Glutamatergic neuron (in vitro differentiated cells): ENCODE results near the gene HOXC9. TPM values are rescaled to one million over a fixed set of nuclear protein-coding genes. Genes with fewer than 3 reads are reported as not detected.

ENCODE experiments used
- DNase-seq: peaks from one replicate; pipeline ENCODE4 v3.0.0; 2022
- H3K27ac Mint-ChIP-seq: one replicate; pipeline ENCODE4 v1.8.0; 2020; ENCODE audit warnings: mild to moderate bottlenecking, mixed read lengths, inconsistent platforms; ENCODE audit not compliant: unreplicated experiment
- H3K27me3 Mint-ChIP-seq: one replicate; pipeline ENCODE4 v1.8.0; 2020; ENCODE audit warnings: mild to moderate bottlenecking, moderate library complexity, mixed read lengths, inconsistent platforms; ENCODE audit not compliant: unreplicated experiment
- H3K36me3 Mint-ChIP-seq: one replicate; pipeline ENCODE4 v1.8.0; 2020; ENCODE audit warnings: mild to moderate bottlenecking, mixed read lengths, inconsistent platforms; ENCODE audit not compliant: unreplicated experiment
- H3K4me1 Mint-ChIP-seq: one replicate; pipeline ENCODE4 v1.8.0; 2020; ENCODE audit warnings: mild to moderate bottlenecking, low read depth, mixed read lengths, inconsistent platforms; ENCODE audit not compliant: unreplicated experiment
- H3K4me3 Mint-ChIP-seq: one replicate; pipeline ENCODE4 v1.8.0; 2020; ENCODE audit warnings: mild to moderate bottlenecking, mixed read lengths, inconsistent platforms; ENCODE audit not compliant: unreplicated experiment
- H3K9me3 Mint-ChIP-seq: one replicate; pipeline ENCODE4 v1.8.0; 2020; ENCODE audit warnings: mild to moderate bottlenecking, moderate library complexity, mixed read lengths, inconsistent platforms; ENCODE audit not compliant: unreplicated experiment
- total RNA-seq: library from RNA; stranded (reverse); fragmentation: NEBNext Ultra II Directional; extraction: Animal tissue kit (Norgen Biotek cat#: 25700); gene quantifications from one replicate; pipeline ENCODE4 v1.2.1, GENCODE V29; 2021; ENCODE audit not compliant: unreplicated experiment
- TF ChIP-seq, protein P1 (sequence below): fragments of 200-600 bp; sonication (generic); IDR thresholded peaks from one replicate; pipeline ENCODE4 v1.5.0; 2021; ENCODE audit not compliant: partially characterized antibody, unreplicated experiment

Gene HOXC9
- total RNA-seq, 1 donor from 2014 or later = not detected

DNA sequence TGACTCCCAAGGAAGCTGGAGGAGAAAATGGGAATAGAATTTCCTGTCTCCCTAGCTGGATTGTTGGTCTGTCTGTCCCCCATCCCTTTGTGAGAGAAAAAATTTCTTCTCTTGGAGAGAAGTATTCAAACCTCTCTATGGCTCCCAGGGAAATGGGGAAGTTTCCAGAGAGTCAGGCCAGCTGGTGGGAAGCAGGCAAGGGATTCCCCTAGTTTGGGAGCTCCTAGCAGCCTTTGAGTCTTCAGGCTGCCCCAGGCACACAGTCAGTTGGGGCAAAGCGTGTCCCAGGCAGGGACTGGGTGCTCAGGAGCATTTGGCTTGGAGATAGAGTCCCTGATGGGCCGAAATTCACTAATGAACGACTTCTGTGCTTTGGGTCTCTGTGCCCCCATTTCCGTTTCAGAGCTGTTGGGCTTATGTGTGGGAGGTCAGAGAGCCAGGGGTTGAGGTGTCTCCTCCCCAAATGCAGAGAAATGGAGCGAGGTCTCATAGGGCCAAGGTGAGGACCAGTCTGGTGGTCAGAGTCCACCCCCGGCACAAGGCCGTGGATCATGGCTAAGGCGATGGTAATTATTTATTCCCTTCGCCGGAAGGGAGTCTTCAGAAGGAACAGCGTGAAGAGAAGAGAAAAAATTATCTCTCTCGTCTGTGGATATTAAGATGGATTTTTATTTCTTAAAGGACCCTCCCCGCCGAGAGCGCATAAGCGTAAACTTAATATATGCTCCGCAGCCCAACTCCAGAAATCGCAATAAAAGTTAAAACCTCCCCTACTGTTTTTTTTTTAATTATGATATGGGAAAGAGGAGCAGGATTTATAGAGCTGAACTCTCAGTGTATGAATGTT is 6.6 kb upstream of the HOXC9 start:
- Mint-ChIP-seq H3K4me3 (no peak overlapping the region), H3K36me3 (no peaks in the 10 kb centered on the region), H3K27me3 (peaks cover 59% of the 10 kb centered on the region), H3K27ac (no peak overlapping the region), H3K4me1 (no peaks in the 10 kb centered on the region), H3K9me3 (peaks cover 6% of the 10 kb centered on the region)
- no peak for DNase-seq
- TF ChIP-seq, protein P1, sequence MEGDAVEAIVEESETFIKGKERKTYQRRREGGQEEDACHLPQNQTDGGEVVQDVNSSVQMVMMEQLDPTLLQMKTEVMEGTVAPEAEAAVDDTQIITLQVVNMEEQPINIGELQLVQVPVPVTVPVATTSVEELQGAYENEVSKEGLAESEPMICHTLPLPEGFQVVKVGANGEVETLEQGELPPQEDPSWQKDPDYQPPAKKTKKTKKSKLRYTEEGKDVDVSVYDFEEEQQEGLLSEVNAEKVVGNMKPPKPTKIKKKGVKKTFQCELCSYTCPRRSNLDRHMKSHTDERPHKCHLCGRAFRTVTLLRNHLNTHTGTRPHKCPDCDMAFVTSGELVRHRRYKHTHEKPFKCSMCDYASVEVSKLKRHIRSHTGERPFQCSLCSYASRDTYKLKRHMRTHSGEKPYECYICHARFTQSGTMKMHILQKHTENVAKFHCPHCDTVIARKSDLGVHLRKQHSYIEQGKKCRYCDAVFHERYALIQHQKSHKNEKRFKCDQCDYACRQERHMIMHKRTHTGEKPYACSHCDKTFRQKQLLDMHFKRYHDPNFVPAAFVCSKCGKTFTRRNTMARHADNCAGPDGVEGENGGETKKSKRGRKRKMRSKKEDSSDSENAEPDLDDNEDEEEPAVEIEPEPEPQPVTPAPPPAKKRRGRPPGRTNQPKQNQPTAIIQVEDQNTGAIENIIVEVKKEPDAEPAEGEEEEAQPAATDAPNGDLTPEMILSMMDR = no peak

DNA sequence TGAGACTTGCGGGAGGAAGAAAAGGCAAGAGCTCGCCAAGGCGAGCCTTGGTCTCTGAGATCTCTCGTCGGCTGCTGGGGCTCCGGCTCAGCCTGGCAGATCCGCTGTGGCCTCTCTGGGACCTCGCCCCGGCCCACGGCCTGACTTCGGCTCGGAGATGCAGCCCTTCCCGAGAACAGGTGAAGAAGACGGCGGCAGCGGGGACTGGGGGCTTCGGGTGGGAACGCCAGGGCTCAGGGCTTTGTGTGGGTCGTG is 6.0 kb upstream of the HOXC9 start:
- TF ChIP-seq, protein P1 = no peak
- DNase-seq = no peak
- no peak overlapping the region for H3K4me3 Mint-ChIP-seq
- H3K36me3 Mint-ChIP-seq = no peaks in the 10 kb centered on the region
- H3K9me3 Mint-ChIP-seq = peaks cover 8% of the 10 kb centered on the region
- H3K4me1 Mint-ChIP-seq = no peaks in the 10 kb centered on the region
- H3K27me3 Mint-ChIP-seq = peaks cover 61% of the 10 kb centered on the region
- H3K27ac Mint-ChIP-seq = no peak overlapping the region

DNA sequence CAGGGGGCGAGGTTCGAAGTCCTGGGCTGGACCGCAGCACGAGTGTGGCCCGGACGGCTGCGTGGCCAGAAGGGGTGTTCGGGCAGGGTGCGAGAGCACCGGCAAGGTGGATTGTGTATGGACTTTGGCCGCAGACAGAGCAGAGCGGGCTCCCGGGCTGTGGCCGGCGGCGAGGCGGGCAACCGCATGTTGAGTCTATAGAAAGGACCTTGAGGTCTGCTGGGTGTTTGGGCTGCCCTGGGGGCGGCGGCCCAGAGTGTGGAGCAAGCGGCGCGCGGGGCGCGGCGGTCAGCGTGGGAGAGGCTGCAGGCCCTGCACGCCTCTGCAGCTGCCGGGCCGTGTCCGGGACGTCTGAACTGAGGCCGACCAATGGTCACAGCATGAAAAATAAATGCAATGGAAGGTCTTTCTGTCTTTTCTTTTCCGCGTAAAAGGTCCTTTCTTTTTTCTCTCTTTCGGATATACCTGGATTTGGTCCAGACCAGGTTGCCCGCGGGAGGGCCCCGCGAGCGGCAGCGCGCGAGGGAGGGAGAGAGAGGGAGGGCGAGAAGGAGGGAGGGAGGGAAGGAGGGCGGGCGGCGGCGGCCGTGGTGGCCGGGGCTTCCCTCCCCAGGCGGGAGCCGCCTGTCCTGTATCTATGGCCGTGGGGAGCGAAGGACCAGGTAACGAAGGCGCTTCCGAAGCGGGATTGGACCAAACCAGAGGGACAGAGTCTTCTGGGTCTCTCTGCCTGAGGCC is 5.5 kb upstream of the HOXC9 start:
- TF ChIP-seq, protein P1 = no peak
- no peak for DNase-seq
- H3K4me1 Mint-ChIP-seq = no peaks in the 10 kb centered on the region
- peaks cover 58% of the 10 kb centered on the region for H3K27me3 Mint-ChIP-seq
- H3K4me3 Mint-ChIP-seq = no peak overlapping the region
- peaks cover 8% of the 10 kb centered on the region for H3K9me3 Mint-ChIP-seq
- H3K27ac Mint-ChIP-seq = no peak overlapping the region
- H3K36me3 Mint-ChIP-seq = no peaks in the 10 kb centered on the region

DNA sequence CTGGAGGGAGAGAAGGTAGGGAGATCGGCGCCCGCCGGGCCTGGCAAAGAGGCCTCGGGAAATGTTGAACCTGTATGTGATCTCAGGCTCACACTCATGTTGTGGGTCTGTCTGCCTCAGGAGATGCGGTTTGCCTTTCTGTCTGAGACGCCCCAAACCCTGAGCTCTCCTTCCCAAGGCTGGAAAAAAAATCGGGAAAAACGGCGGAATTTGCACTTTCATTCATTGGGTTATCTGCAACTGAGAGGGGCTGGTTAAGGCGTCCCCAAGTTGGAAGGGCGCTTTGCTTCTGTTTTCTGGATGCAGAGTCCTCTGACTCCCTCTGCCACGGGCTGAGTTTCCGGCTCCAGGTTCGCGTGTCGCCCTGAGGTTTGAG is 5.0 kb upstream of the HOXC9 start:
- peaks cover 55% of the 10 kb centered on the region for H3K27me3 Mint-ChIP-seq
- TF ChIP-seq, protein P1 = no peak
- H3K36me3 Mint-ChIP-seq = no peaks in the 10 kb centered on the region
- H3K4me3 Mint-ChIP-seq = no peak overlapping the region
- H3K9me3 Mint-ChIP-seq = peaks cover 8% of the 10 kb centered on the region
- no peak for DNase-seq
- H3K4me1 Mint-ChIP-seq = no peaks in the 10 kb centered on the region
- no peak overlapping the region for H3K27ac Mint-ChIP-seq
